NCI-H2171 treated with DMSO at 0.1 percent for 48 hours (cell line): Measurements from ENCODE around the gene SYTL4.
"Not testable (repeated sequence)": the region's sequence is repeated elsewhere in the genome, so short reads cannot be mapped to it uniquely, and the experiment has no call there.

Experiments
- DNase-seq: peaks from one replicate; lab custom pipeline; 2025; lab: John Stamatoyannopoulos, UW

Gene SYTL4

GRCh38 chrX:100731441-100732281 lies at the start of gene SYTL4:
Gene SYTL4, minus strand, starts transcription at chrX:100732121. Its CDS starts 30,084 bp downstream, at chrX:100702037.
- DNase-seq, result peak; percentile 27

DNA sequence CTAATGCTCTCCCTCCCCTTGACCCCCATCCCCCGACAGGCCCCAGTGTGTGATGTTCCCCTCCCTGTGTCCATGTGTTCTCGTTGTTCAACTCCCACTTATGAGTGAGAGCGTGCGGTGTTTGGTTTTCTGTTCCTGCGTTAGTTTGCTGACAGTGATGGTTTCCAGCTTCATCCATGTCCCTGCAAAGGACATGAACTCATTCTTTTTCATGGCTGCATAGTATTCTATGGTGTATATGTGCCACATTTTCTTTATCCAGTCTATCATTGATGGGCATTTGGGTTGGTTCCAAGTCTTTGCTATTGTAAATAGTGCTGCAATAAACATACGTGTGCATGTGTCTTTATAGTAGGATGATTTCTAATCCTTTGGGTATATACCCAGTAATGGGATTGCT lies 37.5 kb upstream of the SYTL4 start:
- not testable (repeated sequence) for DNase-seq

GRCh38 chrX:100768679-100769338 lies 36.9 kb upstream of the SYTL4 start:
- peak; percentile 67 for DNase-seq

GRCh38 chrX:100750883-100751282 lies 19.0 kb upstream of the SYTL4 start:
- no peak for DNase-seq

GRCh38 chrX:100748108-100748507 lies 16.2 kb upstream of the SYTL4 start:
- DNase-seq, result no peak

DNA sequence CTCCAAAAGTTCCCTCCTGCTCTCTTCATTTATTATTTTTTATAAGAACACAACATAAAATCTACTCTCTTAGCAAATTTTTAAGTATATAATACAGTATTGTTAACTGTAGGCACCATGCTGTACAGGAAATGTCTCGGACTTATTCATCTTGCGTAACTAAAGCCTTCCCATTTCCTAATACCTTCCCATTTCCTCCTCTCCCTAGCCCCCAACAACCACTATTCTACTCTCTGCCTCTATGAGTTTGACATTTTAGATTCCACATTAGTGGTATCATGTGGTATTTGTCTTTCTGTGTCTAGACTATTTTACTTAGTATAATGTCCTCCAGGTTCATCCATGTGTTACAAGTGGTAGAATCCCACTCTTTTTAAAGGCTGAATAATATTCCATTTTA lies 15.8 kb upstream of the SYTL4 start:
- no peak for DNase-seq

- DNase-seq, result no peak
Observed at GRCh38 chrX:100747090-100747489, 15.2 kb upstream of the SYTL4 start.

GRCh38 chrX:100745806-100746537 lies 14.1 kb upstream of the SYTL4 start:
- no peak for DNase-seq

- no peak for DNase-seq
Observed at GRCh38 chrX:100745205-100745604, 13.3 kb upstream of the SYTL4 start.

DNA sequence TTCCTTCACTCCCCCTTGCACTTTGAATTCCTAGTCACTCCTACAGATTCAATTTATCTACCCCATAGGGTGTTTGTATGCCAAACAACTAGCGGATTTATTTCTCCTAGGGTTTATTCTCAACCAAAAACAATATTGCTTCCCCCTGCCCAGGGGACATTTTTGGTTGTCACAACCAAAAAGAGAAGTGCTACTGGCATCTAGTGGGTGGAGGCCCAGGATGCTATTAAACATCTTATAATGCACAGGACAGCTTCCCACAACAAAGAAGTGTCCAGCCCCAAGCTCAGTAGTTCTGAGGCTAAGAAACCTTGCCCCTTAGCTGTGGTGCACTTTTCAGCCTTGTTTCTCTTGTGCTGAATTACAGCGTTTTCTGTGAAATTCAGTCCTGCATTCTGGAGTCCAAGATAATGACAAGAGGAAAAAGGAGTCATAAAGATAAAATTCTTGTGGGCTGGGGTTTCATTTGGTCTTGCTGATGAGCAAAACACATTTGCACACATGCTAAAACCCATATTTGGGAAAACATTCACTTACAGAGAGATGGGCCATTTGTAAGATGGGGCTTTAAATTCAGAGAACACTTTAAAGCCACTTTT lies 11.2 kb upstream of the SYTL4 start:
- no peak for DNase-seq

GRCh38 chrX:100724006-100724405 lies 7.9 kb downstream of the SYTL4 start:
- not testable (repeated sequence) for DNase-seq

GRCh38 chrX:100721328-100721727 lies 10.6 kb downstream of the SYTL4 start:
- no peak for DNase-seq

GRCh38 chrX:100720301-100720700 lies 11.6 kb downstream of the SYTL4 start:
- DNase-seq, result peak; percentile 80

DNA sequence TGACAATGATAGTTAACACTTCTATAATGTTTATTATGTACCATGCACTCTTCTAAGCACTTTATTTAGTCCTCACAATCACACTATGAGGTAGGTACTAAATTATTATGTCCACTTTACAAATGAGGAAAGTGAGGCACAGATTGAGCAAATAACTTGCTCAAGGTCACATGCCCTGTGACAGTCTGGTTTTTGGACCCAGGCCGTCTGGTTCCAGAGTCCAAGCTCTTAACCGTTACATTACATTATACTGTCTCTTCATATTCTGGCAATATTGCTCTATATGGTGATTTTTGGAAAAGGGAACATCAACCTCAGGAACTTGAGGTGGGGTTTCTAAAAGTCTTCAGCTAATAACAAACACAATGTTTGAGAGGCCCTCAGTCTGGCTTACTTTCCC lies 12.8 kb downstream of the SYTL4 start:
- DNase-seq, result no peak

DNA sequence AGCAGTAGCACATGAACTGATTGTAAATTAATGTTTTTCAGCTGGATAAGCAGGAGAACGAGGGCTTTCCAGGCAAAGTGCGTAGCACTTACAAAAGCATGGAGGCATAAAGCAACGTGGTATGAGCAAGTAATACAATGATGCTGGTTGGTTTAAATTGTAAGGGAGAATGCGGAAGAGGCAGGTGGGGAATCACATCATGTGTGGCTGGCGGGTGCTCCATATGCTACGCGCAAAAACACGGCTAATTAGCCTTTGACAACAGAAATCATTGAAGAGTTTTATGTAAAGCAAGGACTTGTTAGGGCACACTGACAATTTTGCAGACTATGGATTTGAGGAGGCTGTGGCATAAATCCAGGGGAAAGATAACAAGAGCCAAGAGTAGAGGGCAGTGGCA lies 14.6 kb downstream of the SYTL4 start:
- DNase-seq, result peak; percentile 94

DNA sequence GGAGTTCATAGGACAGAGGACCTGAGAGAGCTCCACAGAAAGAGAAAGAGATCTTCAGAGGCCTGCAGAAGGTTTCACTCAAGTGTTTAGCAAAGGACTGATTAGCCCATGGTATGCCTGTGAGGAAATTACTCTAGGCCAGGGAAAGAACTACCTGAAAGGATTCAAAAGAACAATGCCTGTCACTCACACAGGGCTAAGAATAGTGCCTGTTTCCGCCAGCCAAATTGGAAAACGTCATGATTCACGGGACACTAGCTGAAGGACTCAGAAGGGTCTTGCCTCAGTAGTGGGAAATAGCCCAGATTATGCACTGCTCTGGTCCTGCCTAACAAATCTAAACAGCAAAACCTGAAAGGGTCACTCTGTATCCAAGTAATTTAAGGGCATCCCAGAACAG lies 21.1 kb downstream of the SYTL4 start:
- DNase-seq, result no peak

GRCh38 chrX:100704581-100705203 lies 27.2 kb downstream of the SYTL4 start:
- DNase-seq, result no peak

DNA sequence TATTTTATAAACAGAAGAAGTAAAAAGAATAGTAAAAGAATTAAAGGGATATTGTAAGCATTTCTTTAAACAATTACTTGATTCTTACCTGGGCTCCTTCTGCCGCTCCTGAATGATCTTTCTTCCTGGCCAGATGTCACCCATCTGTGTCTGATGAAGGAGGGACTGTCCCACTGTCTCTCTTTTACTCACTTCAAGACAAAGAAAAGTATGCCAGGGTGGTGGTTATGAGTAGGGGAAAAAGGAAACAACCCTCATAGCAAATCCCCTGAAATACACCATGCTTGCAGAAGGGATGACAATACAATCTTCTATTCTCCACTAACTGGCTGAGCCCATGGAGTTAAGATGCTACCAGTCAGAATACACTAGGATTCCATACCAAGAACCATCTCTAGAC lies 31.1 kb downstream of the SYTL4 start:
- DNase-seq, result peak; percentile 7

GRCh38 chrX:100698551-100698950 lies 33.4 kb downstream of the SYTL4 start:
- DNase-seq, result no peak

DNA sequence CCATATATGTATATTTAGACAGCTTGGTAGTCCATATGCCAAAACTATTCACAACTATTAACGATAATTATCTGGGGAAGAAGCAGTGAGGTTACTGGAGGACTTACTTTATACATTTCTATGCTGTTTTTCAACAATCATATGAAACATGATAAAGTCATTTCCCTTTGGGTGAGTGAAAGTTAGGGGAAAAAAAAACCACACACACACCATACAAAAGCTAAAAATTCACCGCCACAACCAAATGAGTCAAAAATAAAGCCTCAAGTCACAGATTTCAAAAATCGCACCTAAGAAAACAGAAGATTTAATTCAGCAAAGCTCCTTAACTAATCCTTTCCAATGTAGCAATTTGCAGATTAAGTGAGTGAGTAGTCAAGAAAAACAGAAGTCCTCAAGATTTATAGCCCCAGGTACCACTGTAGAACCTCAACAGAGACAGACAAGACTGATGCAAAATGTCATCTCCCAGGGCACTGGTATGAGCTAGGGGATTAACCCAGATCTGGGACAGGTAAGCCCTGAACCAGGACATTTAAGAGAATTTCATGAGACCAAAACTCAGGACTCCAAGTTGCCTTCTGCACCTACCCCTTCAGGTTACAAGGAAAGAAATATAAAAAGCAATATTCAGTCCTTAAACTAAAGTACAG lies 35.1 kb downstream of the SYTL4 start:
- DNase-seq, result no peak

DNA sequence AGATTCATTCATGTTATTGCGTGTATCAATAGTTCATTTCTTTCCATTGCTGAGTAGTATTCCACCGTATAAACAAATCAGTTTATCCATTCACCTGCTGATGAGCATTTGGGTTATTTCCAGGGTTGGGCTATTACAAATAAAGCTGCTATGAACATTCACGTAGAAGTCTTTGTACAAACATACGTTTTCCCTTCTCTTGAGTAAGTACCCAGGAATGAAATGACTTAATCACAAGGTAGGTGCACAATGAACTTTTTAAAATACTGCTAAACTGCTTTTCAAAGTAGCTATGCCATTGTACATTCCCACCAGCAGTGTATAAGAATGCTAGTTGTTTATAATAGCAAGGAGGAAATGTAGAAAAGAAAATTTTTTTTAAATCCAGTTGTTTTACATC lies 35.9 kb downstream of the SYTL4 start:
- DNase-seq, result no peak
